NAMALWA (cell line): ENCODE data around the gene ARHGAP26.
"Not testable (repeated sequence)": the region's sequence is repeated elsewhere in the genome, so short reads cannot be mapped to it uniquely, and the experiment has no call there.

Experiments
- DNase-seq: peaks from one replicate; pipeline ENCODE4 v3.0.0-alpha.2; 2015; ENCODE audit warnings: low spot score

The ARHGAP26 gene

GRCh38 chr5:143186623-143187022 is 416.4 kb downstream of the ARHGAP26 start:
- no peak for DNase-seq

- no peak for DNase-seq
Measured at GRCh38 chr5:143187495-143187894, 417.3 kb downstream of the ARHGAP26 start.

- DNase-seq = no peak
Measured at GRCh38 chr5:143188083-143188482, 417.9 kb downstream of the ARHGAP26 start.

- no peak for DNase-seq
Measured at GRCh38 chr5:143188692-143189091, 418.5 kb downstream of the ARHGAP26 start.

GRCh38 chr5:143190260-143190810 is 420.2 kb downstream of the ARHGAP26 start:
- no peak for DNase-seq

- DNase-seq = no peak
Measured at GRCh38 chr5:143191720-143192119, 421.5 kb downstream of the ARHGAP26 start.

- DNase-seq = no peak
Measured at GRCh38 chr5:143192191-143192900, 422.2 kb downstream of the ARHGAP26 start.

- no peak for DNase-seq
Measured at GRCh38 chr5:143194206-143194605, 424.0 kb downstream of the ARHGAP26 start.

GRCh38 chr5:143194713-143195112 is 424.5 kb downstream of the ARHGAP26 start:
- no peak for DNase-seq

GRCh38 chr5:143195491-143195890 is 425.3 kb downstream of the ARHGAP26 start:
- DNase-seq = no peak

- DNase-seq = peak; percentile 24
Measured at GRCh38 chr5:143196601-143197259, 426.6 kb downstream of the ARHGAP26 start.

GRCh38 chr5:143197260-143197656 is 427.1 kb downstream of the ARHGAP26 start:
- DNase-seq = no peak

- DNase-seq = no peak
Measured at GRCh38 chr5:143198332-143198731, 428.2 kb downstream of the ARHGAP26 start.

GRCh38 chr5:143199161-143199560 is 429.0 kb downstream of the ARHGAP26 start:
- DNase-seq = no peak

- DNase-seq = no peak
Measured at GRCh38 chr5:143199843-143200242, 429.7 kb downstream of the ARHGAP26 start.

GRCh38 chr5:143200781-143201398 is 430.7 kb downstream of the ARHGAP26 start:
- DNase-seq = no peak

- no peak for DNase-seq
Measured at GRCh38 chr5:143201589-143201988, 431.4 kb downstream of the ARHGAP26 start.

GRCh38 chr5:143203301-143203956 is 433.3 kb downstream of the ARHGAP26 start:
- not testable (repeated sequence) for DNase-seq

GRCh38 chr5:143204474-143205246 is 434.5 kb downstream of the ARHGAP26 start:
- no peak for DNase-seq

GRCh38 chr5:143205386-143205785 is 435.2 kb downstream of the ARHGAP26 start:
- no peak for DNase-seq

GRCh38 chr5:143205883-143206195 is 435.7 kb downstream of the ARHGAP26 start:
- DNase-seq = no peak
